Progenitor cell of endocrine pancreas (in vitro differentiated cells): ENCODE results near the gene TCERG1L. TPM values are rescaled to one million over a fixed set of nuclear protein-coding genes. Genes with fewer than 3 reads are reported as not detected.

Source experiments
- DNase-seq: peaks from one replicate; pipeline ENCODE4 v3.0.0; 2021; ENCODE audit warnings: low spot score; ENCODE audit not compliant: unreplicated experiment
- H3K27ac Mint-ChIP-seq: 2 replicates; pipeline ENCODE4 v1.8.0; 2021; ENCODE audit warnings: mild to moderate bottlenecking, moderate library complexity, mixed read lengths
- H3K27me3 Mint-ChIP-seq: 2 replicates; pipeline ENCODE4 v1.8.0; 2021; ENCODE audit warnings: mixed read lengths
- H3K36me3 Mint-ChIP-seq: 2 replicates; pipeline ENCODE4 v1.8.0; 2022; ENCODE audit warnings: mixed read lengths; ENCODE audit not compliant: insufficient read depth
- H3K4me1 Mint-ChIP-seq: 2 replicates; pipeline ENCODE4 v1.8.0; 2021; ENCODE audit warnings: low read depth, mixed read lengths
- H3K4me3 Mint-ChIP-seq: 2 replicates; pipeline ENCODE4 v1.8.0; 2021; ENCODE audit warnings: low read depth, mild to moderate bottlenecking, moderate library complexity, mixed read lengths
- H3K9me3 Mint-ChIP-seq: 2 replicates; pipeline ENCODE4 v1.8.0; 2021; ENCODE audit warnings: low read depth, mixed read lengths
- CTCF ChIP-seq: fragments of 200-600 bp; sonication (generic); IDR thresholded peaks from one replicate; pipeline ENCODE4 v1.5.0; 2021; ENCODE audit warnings: antibody characterized with exemption, mild to moderate bottlenecking; ENCODE audit not compliant: unreplicated experiment
- total RNA-seq: library from RNA; stranded (reverse); gene quantifications from 2 replicates; pipeline ENCODE4 v1.2.1, GENCODE V29; 2021

TCERG1L gene
- total RNA-seq, 1 donor from 2014 or later, result 0.53 TPM

GRCh38 chr10:131062621-131063260 is 248.8 kb downstream of the TCERG1L start:
- peaks cover 19% of the 10 kb centered on the region for H3K27me3 Mint-ChIP-seq
- TF ChIP-seq CTCF, result no peak
- no peak overlapping the region for H3K27ac Mint-ChIP-seq
- no peak for DNase-seq
- H3K4me3 Mint-ChIP-seq, result no peak overlapping the region
- H3K4me1 Mint-ChIP-seq, result no peaks in the 10 kb centered on the region
- H3K36me3 Mint-ChIP-seq, result no peaks in the 10 kb centered on the region
- peaks cover 3% of the 10 kb centered on the region for H3K9me3 Mint-ChIP-seq

GRCh38 chr10:131061216-131061615 is 250.3 kb downstream of the TCERG1L start:
- H3K4me3 Mint-ChIP-seq, result no peak overlapping the region
- H3K36me3 Mint-ChIP-seq, result no peaks in the 10 kb centered on the region
- H3K27me3 Mint-ChIP-seq, result peaks cover 16% of the 10 kb centered on the region
- no peak for TF ChIP-seq CTCF
- H3K4me1 Mint-ChIP-seq, result no peaks in the 10 kb centered on the region
- H3K27ac Mint-ChIP-seq, result no peak overlapping the region
- peaks cover 3% of the 10 kb centered on the region for H3K9me3 Mint-ChIP-seq
- DNase-seq, result no peak

GRCh38 chr10:131059881-131060280 is 251.6 kb downstream of the TCERG1L start:
- H3K36me3 Mint-ChIP-seq, result no peaks in the 10 kb centered on the region
- no peak overlapping the region for H3K4me3 Mint-ChIP-seq
- H3K9me3 Mint-ChIP-seq, result peaks cover 3% of the 10 kb centered on the region
- no peak for TF ChIP-seq CTCF
- no peaks in the 10 kb centered on the region for H3K4me1 Mint-ChIP-seq
- H3K27me3 Mint-ChIP-seq, result peaks cover 14% of the 10 kb centered on the region
- H3K27ac Mint-ChIP-seq, result no peak overlapping the region
- DNase-seq, result no peak

GRCh38 chr10:131058799-131059198 is 252.7 kb downstream of the TCERG1L start:
- Mint-ChIP-seq H3K36me3 (no peaks in the 10 kb centered on the region), H3K9me3 (peaks cover 3% of the 10 kb centered on the region), H3K27ac (no peak overlapping the region), H3K4me1 (peaks cover 1% of the 10 kb centered on the region), H3K27me3 (peaks cover 14% of the 10 kb centered on the region), H3K4me3 (no peak overlapping the region)
- no peak for DNase-seq
- TF ChIP-seq CTCF, result no peak

- no peaks in the 10 kb centered on the region for H3K36me3 Mint-ChIP-seq
Measured at GRCh38 chr10:131056781-131057180, 254.7 kb downstream of the TCERG1L start.

More at GRCh38 chr10:131056781-131057180, 254.7 kb downstream of the TCERG1L start:
- Mint-ChIP-seq H3K27ac (no peak overlapping the region), H3K4me1 (peaks cover 1% of the 10 kb centered on the region), H3K9me3 (peaks cover 3% of the 10 kb centered on the region), H3K4me3 (no peak overlapping the region), H3K27me3 (peaks cover 9% of the 10 kb centered on the region)
- no peak for DNase-seq
- TF ChIP-seq CTCF, result no peak
